Hindlimb muscle (tissue), 1 donor: ENCODE results near the gene LARP1B. TPM values are rescaled to one million over a fixed set of nuclear protein-coding genes. Genes with fewer than 3 reads are reported as not detected.
"Not testable (repeated sequence)": the region's sequence is repeated elsewhere in the genome, so short reads cannot be mapped to it uniquely, and the experiment has no call there.

ENCODE experiments used
- DNase-seq: peaks from one replicate; pipeline ENCODE4 v3.0.0-alpha.2; 2013
- polyA plus RNA-seq: library from polyadenylated mRNA; unstranded; fragments of 120-200 nt; gene quantifications from one replicate; pipeline ENCODE4 v1.2.1, GENCODE V29; 2013; ENCODE audit not compliant: insufficient read length

Gene LARP1B
- polyA plus RNA-seq, 1 donor = 20.3 TPM

GRCh38 chr4:128227991-128228571 is 167.0 kb downstream of the LARP1B start:
- DNase-seq = no peak

DNA sequence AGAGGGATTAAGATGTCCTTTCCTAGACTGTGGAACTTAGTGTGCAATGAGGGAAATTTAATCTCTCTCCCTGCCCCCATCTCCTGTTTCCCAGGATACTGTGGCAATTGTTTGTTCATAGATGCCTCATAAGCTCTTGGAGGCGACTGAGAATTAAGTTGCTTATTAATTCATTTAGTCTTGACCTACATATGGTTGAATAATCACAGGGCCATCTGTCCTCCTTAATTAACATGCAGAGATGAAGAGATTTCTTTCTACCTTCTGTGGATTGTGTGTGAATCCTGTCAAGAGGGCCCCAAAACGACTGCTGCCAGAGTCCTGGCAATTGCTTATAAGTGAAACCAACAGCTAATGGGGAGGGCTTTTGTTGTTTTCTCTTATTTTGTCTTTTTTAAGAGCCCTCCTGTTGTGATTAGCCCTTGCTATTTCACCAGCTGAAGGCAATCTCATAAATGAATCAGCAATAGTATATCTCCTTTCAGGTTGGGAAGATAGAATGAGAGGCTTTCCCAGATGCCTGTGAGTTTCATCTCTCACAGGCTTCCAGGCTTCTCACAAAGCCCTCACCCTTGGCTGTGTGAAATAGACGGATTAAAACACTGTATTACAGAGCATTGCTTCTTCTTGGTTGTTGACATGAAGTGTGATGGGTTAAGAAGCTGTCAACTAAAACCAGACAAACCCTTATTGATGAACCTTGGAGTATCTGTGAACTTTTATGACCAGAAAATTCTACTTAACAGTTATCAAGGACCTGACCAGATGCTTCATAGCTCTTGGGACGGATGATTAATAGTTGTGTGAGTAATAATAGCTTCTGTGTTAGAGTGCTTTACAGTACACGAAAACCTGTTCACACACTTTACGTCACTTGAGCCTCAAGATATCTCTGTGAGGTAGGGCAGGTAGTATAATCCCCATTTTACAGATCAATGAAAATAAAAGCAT is 168.0 kb downstream of the LARP1B start:
- DNase-seq = no peak

DNA sequence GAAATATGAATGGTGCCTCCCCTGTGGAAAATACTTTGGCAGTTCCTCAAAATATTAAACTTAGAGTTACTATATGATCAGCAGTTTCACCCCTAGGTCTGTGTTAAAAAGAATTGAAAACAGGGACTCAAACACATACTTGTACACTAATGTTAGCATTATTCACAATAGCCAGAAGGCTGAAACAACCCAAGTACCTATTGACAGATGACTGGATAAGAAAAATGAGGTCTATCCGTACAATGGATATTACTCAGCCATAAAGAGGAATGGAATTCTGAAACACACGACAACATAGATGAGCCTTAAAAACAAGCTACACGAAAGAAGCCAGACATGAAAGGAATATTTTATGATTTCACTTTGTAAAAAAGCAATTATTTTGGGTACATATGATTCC is 171.6 kb downstream of the LARP1B start:
- DNase-seq = no peak

DNA sequence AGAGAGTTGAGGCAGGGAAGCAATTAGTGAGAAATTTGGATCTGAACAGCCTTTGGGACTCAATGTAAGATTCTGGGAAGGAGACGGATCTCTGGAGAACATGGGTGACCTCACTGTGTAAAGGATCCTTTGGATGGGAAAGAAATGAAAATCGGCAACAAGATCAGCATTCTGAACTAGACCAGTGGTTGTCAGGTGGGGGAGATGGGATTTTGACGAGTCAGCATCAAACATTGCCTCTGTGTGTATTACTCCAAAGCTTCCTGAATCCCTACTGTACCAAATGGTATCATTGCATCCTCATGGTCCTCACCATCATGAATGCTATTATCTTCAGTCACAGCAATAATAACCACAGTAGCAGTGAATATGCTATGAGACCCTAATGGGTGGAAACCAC is 173.7 kb downstream of the LARP1B start:
- DNase-seq = no peak

- no peak for DNase-seq
Observed at GRCh38 chr4:128241019-128241418, 179.9 kb downstream of the LARP1B start.

DNA sequence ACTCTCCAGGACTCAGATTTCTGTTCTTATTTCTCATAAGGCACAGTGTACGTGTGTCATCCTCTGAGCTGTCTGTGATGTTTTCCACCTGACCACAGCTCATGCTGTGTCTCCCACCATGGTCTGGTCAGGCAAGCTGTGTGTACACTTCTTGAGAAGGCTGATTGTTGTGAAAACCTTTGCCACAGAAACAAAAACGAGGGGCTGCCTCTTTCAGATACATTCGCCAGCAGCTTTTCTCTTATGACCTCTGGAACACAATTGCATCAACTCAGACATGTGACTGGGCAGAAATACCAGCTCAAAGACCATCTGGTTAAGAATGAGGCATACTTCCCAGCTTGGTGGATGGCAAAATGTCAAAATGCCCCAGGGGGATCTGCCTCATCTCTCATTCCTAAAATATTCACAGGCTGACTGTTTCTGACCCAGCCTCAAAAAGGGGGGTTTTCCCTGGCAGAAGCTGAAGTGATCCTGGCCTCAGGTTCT is 180.4 kb downstream of the LARP1B start:
- no peak for DNase-seq

DNA sequence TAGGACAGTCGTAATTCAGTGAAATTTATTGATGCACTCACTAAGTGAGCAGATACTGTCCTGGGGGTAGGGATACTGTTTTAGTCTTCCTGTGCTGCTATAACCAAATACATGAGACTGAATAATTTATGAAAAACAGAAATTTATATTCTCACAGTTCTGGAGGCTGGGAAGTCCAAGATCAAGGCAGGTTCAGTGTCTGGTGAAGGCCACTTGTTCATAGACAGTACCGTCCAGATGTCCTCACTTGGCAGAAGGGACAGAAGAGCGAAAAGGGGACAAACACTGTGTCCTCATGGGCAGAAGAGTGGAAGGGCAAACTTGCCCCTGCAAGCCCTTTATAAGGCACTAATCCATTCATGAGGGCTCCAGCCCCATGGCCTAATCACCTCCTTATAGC is 180.9 kb downstream of the LARP1B start:
- no peak for DNase-seq

DNA sequence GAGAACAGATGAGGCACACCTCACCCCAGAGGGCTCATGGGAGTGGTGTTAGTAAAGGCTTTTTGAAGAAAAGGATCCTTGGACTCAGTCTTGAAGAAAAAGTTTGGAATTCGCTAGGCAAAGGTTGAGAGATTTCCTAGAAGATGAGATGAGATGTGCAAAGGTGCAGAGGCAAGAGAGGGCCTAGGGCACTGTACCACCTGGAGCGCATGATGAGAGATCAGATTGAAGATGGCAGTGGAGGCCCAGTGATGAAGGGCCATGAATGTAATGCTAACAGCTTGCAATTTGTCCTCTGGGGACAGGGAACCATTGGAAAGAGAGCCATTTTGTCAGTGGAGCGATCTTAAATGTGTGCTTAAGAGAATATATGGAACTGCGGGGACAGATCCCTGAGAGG is 181.5 kb downstream of the LARP1B start:
- DNase-seq = no peak

- DNase-seq = no peak
Observed at GRCh38 chr4:128244379-128244778, 183.3 kb downstream of the LARP1B start.

DNA sequence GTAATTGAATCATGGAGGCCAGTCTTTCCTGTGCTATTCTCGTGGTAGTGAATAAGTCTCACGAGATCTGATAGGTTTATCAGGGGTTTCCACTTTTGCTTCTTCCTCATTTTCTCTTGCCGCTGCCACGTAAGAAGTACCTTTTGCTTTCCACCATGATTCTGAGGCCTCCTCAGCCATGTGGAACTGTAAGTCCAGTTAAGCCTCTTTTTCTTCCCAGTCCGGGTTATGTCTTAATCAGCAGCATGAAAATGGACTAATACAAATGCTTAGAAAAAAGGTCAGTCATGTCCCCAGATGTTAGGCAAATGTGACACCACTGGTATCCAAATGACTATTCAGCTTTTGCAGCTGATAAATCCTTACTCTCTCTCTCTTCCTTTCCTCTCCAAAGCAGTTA is 184.3 kb downstream of the LARP1B start:
- not testable (repeated sequence) for DNase-seq

DNA sequence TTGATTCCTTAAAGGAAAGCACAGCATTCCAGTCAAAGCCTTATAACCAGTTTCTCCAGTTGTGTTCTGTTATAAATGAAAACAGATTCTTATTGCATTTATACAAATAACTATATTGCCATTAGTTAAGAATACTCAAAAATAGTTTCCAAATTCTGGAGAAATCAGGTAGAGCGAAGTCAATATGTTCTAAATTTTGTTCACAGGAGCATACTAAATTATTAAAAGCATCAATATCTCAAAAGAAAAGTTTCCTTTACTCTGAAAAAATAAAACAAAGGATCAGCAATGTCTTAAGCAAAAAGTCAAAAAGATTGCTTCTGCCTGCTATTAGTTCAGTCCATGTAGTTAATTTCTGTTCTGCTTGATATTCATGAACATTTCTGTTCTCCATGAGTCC is 186.8 kb downstream of the LARP1B start:
- DNase-seq = no peak

- DNase-seq = no peak
Observed at GRCh38 chr4:128249787-128250668, 188.9 kb downstream of the LARP1B start.

DNA sequence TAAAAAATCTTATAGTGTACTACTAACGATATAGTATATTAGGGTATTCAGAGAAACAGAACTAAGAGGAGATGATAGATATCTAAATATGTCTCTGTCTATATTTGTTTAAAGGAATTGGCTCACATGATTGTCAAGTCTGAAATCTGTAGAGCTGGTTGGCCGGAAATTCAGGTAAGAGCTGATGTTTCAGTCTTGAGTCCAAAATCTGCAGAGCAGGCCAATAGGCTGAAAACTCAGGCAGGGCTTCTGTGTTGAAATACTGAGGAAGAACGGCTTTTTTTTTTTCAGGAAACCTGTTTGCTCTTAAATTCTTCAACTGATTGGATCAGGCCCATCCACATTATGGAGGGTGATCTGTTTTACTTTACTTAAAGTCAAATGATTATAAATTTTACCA is 194.8 kb downstream of the LARP1B start:
- no peak for DNase-seq

- DNase-seq = no peak
Observed at GRCh38 chr4:128256539-128256938, 195.4 kb downstream of the LARP1B start.

DNA sequence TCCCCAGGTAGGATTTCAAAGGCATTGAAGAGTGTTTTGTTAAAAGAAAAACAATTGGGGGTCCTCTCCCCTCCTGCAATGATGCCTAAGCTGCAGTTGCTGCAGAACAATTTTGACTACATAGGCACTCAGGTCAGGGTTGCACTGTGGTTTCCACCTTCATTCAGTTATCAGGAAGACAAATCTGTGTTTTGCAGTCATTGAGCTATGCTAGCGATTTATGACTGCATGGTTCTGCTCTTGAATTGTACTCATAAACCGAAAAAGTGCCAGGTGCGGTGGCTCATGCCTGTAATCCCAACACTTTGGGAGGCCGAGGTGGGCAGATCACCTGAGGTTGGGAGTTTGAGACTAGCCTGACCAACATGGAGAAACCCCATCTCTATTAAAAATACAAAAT is 197.1 kb downstream of the LARP1B start:
- DNase-seq = not testable (repeated sequence)

DNA sequence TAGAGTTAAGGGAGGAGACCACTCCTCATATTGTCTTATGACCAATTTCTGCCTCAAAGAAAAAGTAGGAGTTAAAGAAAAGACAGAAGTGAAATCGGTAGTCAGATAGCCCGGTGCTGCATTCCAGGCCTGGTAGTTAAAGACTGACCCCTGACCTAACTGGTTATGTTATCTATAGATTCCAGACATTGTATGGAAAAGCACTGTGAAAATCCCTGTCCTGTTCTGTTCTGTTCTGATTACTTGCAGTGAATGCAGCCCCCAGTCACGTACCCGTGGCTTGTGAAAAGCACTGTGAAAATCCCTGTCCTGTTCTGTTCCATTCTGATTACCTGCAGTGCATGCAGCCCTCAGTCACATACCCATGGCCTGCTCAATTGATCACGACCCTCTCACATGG is 198.8 kb downstream of the LARP1B start:
- not testable (repeated sequence) for DNase-seq

Other genes with a start within 250 kb of the LARP1B start
- 8.8 TPM for gene PLK4, start 180.4 kb upstream of the LARP1B start, polyA plus RNA-seq
- 17.3 TPM for gene MFSD8, start 96.1 kb upstream of the LARP1B start, polyA plus RNA-seq
- 15.3 TPM for gene ABHD18, start 95.9 kb upstream of the LARP1B start, polyA plus RNA-seq
- gene PGRMC2, start 226.5 kb downstream of the LARP1B start, polyA plus RNA-seq = 61.7 TPM